Omental fat pad (tissue), 4 donors: Measurements from ENCODE around the gene ARFGAP2. TPM values are rescaled to one million over a fixed set of nuclear protein-coding genes. Genes with fewer than 3 reads are reported as not detected.

ENCODE experiments used
- ATAC-seq: fragments of 150-250 bp; one replicate; pipeline ENCODE4 v1.9.1; 2016; ENCODE audit warnings: mild to moderate bottlenecking, moderate library complexity; ENCODE audit not compliant: low FRiP score
- DNase-seq: peaks from one replicate; pipeline ENCODE4 v3.0.0-alpha.2; 2019; ENCODE audit warnings: low spot score
- total RNA-seq, 4 donors: library from RNA; depleted of rRNA; stranded (reverse); fragments of >200 nt; gene quantifications; one replicate each; pipeline ENCODE4 v1.1.0, GENCODE V29; 2016
- TF ChIP-seq, protein P1 (sequence below), 3 donors: fragments of 450-650 bp; IDR thresholded peaks; one replicate each; pipeline ENCODE4 v1.5.1; 2016 to 2017; ENCODE audit warnings: antibody characterized with exemption in 3 of 3, mild to moderate bottlenecking in 3 of 3, moderate library complexity in 2 of 3

Gene ARFGAP2
- total RNA-seq, 4 donors from 2014 or later = 82.3 to 179 (median 108) TPM

DNA sequence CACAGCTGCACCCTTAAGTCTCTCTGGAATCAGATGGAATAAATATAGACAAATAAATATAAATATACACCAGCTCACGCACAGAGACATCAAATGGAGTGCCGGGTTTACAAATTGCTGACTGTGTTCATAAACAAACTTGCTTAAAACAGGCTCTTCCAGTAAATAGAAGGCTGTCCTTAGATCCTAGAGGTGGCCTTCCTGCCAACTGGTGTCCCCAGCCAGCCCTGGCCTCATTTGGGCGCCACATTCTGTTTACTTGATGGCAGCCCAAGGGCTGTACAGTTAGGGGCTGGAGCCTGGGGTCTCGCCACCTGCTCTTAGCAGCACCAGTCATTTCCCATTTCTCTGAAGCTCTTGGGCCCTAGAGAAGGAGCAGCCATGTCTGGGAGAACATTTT is 20.8 kb downstream of the ARFGAP2 start:
- DNase-seq (no peak), ATAC-seq (no peak)
- TF ChIP-seq, protein P1, sequence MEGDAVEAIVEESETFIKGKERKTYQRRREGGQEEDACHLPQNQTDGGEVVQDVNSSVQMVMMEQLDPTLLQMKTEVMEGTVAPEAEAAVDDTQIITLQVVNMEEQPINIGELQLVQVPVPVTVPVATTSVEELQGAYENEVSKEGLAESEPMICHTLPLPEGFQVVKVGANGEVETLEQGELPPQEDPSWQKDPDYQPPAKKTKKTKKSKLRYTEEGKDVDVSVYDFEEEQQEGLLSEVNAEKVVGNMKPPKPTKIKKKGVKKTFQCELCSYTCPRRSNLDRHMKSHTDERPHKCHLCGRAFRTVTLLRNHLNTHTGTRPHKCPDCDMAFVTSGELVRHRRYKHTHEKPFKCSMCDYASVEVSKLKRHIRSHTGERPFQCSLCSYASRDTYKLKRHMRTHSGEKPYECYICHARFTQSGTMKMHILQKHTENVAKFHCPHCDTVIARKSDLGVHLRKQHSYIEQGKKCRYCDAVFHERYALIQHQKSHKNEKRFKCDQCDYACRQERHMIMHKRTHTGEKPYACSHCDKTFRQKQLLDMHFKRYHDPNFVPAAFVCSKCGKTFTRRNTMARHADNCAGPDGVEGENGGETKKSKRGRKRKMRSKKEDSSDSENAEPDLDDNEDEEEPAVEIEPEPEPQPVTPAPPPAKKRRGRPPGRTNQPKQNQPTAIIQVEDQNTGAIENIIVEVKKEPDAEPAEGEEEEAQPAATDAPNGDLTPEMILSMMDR (IDR thresholded peaks at IDR 0.05) = no peak

- no peak for ATAC-seq
- DNase-seq = no peak
- TF ChIP-seq, protein P1 (IDR thresholded peaks at IDR 0.05) = no peak
Measured at GRCh38 chr11:47154616-47155570, 21.8 kb downstream of the ARFGAP2 start.

GRCh38 chr11:47152953-47153950 is 23.4 kb downstream of the ARFGAP2 start:
- DNase-seq (peak; percentile 58), ATAC-seq (peak; percentile 83)
- TF ChIP-seq, protein P1 (IDR thresholded peaks at IDR 0.05) = peak in 1 of 3 donors; percentile 80

DNA sequence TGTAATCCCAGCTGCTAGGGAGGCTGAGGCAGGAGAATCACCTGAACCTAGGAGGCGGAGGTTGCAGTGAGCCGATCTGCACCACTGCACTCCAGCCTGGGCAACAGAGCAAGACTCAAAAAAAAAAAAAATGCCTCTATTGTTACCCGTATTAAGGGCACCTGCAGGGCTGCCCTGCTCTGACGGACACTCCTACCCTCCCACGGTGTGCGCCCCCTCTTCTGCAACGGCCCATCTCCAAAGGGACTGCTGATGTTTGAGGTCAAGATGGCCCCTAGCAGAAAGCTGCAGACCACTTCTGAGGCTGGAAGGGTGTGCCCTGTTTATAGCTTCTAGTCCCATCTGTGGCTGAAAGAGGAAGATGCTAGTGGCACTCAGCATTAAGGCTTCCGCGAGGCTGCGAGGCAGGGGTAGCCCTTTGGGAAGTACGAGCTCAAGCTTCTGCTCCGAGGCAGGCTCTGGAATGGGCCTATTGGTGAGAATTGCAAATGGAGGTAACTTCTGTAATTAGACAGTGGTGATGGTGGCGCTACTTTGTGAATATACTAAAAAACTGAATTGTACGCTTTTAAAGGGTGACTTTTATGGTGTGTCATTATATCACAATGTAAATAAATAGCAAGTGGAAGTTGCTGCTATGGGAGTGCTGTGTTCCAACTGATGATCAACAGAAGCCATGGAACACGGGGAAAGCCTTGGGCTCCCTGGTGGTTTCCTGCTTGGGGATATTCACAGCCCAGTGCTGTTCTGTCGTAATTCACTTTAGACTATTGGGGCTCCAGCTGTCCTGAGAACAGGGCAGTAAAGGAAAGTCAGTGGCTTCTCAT is 24.3 kb downstream of the ARFGAP2 start:
- TF ChIP-seq, protein P1 (IDR thresholded peaks at IDR 0.05) = no peak
- ATAC-seq = no peak
- DNase-seq = no peak

DNA sequence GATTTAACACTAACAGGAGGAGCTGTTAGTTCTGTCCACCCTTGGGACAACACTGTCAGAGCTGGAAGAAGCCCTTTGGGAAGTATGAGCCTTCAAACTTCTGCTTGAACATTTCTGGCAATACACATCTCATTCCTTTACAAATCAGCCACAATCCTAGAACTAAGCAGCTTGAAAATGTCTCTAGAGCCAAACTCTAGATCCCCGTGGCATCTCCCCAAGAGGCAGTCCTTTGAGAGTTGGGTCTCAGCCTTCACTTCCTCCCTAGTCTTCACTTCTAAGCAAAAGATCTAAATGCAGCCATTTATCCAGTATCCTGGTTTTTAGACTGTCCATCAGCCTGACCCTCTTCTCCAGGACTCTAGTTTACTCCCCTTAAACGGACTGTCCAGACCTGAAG is 26.9 kb downstream of the ARFGAP2 start:
- TF ChIP-seq, protein P1 (IDR thresholded peaks at IDR 0.05) = no peak
- DNase-seq = no peak
- no peak for ATAC-seq

- ATAC-seq (no peak), DNase-seq (no peak)
- TF ChIP-seq, protein P1 (IDR thresholded peaks at IDR 0.05) = no peak
Measured at GRCh38 chr11:47148903-47149531, 27.7 kb downstream of the ARFGAP2 start.
